ENCODE measurements around the gene PKD2. TPM values are rescaled to one million over a fixed set of nuclear protein-coding genes. Genes with fewer than 3 reads are reported as not detected.

Gene PKD2
- total and polyA plus RNA-seq, 2 donors (not counting 1 experiment from before 2014, with no cell fraction given): 109 to 158 TPM

Other genes with a start within 250 kb of the PKD2 start
- not detected in 2 replicates for gene IBSP, start 208.1 kb upstream of the PKD2 start, total RNA-seq
- not detected in 2 replicates for gene IBSP, start 208.1 kb upstream of the PKD2 start, polyA plus RNA-seq
- gene MEPE, start 174.7 kb upstream of the PKD2 start, total RNA-seq: not detected in 2 replicates
- gene MEPE, start 174.7 kb upstream of the PKD2 start, polyA plus RNA-seq: not detected in 2 replicates
- gene SPP1, start 31.9 kb upstream of the PKD2 start, total RNA-seq: 0.17 and 0.26 TPM in 2 replicates
- gene SPP1, start 31.9 kb upstream of the PKD2 start, polyA plus RNA-seq: 0.59 and 1.5 TPM in 2 replicates
- 0.51 and 1.3 TPM in 2 replicates for gene ABCG2, start 151.0 kb downstream of the PKD2 start, total RNA-seq
- gene ABCG2, start 151.0 kb downstream of the PKD2 start, polyA plus RNA-seq: 4.5 and 5.5 TPM in 2 replicates

Measured in fibroblast of lung (primary cell).